GM23248 (cell line): ENCODE measurements around the gene TBRG4.

ENCODE experiments used
- EZH2 ChIP-seq: fragments of 200-600 bp; sonication (generic); IDR thresholded peaks from 2 replicates; pipeline ENCODE4 v1.6.1; 2018; ENCODE audit warnings: antibody characterized with exemption, mild to moderate bottlenecking; ENCODE audit not compliant: insufficient read depth, poor library complexity, severe bottlenecking
- EZH2phosphoT487 ChIP-seq: fragments of 200-600 bp; sonication (generic); IDR thresholded peaks from 2 replicates; pipeline ENCODE4 v1.6.1; 2018; ENCODE audit warnings: antibody characterized with exemption, moderate library complexity, mild to moderate bottlenecking, low read depth; ENCODE audit not compliant: insufficient read depth

DNA sequence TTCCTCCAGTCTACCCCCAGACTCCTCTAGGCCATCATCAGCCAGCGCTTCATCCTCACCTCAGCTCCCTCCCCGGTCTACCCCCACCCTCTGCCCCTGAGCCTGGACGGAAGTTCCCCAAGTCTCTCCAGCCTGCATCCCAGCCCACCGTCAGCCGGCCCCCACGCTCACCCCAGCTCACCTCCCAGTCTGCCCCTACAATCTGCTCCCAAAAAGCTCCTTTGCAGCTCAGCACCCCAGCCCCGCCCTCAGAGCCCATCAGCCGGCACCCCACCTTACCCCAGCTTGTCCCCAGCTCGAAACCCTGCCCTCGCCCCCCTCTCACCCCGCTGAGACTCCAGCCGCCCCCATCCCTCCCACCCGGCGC, 45.8 kb upstream of the TBRG4 start:
- no peak for TF ChIP-seq EZH2phosphoT487
- TF ChIP-seq EZH2: no peak
